H9 (cell line): ENCODE data around the gene SEMA4A. TPM values are rescaled to one million over a fixed set of nuclear protein-coding genes. Genes with fewer than 3 reads are reported as not detected.
A peak's percentile ranks its signal among the peaks of the same experiment; 100 is the strongest.

Experiments used
- DNase-seq: peaks from one replicate; pipeline ENCODE4 v3.0.0-alpha.2; 2017
- H2AFZ ChIP-seq: one replicate; pipeline ENCODE4 v1.6.1; 2013; ENCODE audit warnings: mild to moderate bottlenecking, low read length, control low read depth, moderate library complexity
- H2AK5ac ChIP-seq: 2 replicates; pipeline ENCODE4 v1.6.1; 2013; ENCODE audit warnings: low read length, control low read depth, mixed read lengths; ENCODE audit not compliant: insufficient read length
- H2BK120ac ChIP-seq: one replicate; pipeline ENCODE4 v1.6.1; 2013; ENCODE audit warnings: low read depth, mild to moderate bottlenecking, low read length, control low read depth, inconsistent platforms; ENCODE audit not compliant: poor library complexity, severe bottlenecking
- H2BK12ac ChIP-seq: 2 replicates; pipeline ENCODE4 v1.6.1; 2013; ENCODE audit warnings: low read length, control low read depth, mixed read lengths, low read depth; ENCODE audit not compliant: insufficient read length
- H2BK15ac ChIP-seq: 2 replicates; pipeline ENCODE4 v1.6.1; 2013; ENCODE audit warnings: low read depth, low read length, control low read depth
- H2BK20ac ChIP-seq: one replicate; pipeline ENCODE4 v1.6.1; 2013; ENCODE audit warnings: low read depth, mild to moderate bottlenecking, low read length, control low read depth, inconsistent platforms; ENCODE audit not compliant: poor library complexity, severe bottlenecking
- H2BK5ac ChIP-seq: 2 replicates; pipeline ENCODE4 v1.6.1; 2013; ENCODE audit warnings: low read length, control low read depth, mixed read lengths; ENCODE audit not compliant: insufficient read length
- H3K14ac ChIP-seq: 2 replicates; pipeline ENCODE4 v1.6.1; 2013; ENCODE audit warnings: low read length, control low read depth; ENCODE audit not compliant: insufficient read depth
- H3K18ac ChIP-seq: 2 replicates; pipeline ENCODE4 v1.6.1; 2013; ENCODE audit warnings: low read depth, mild to moderate bottlenecking, mixed read lengths, low read length, control low read depth; ENCODE audit not compliant: insufficient read length
- H3K23ac ChIP-seq: 2 replicates; pipeline ENCODE4 v1.6.1; 2013; ENCODE audit warnings: low read length, control low read depth, mixed read lengths, low read depth; ENCODE audit not compliant: insufficient read length
- H3K23me2 ChIP-seq: 2 replicates; pipeline ENCODE4 v1.6.1; 2013; ENCODE audit warnings: low read depth, mild to moderate bottlenecking, mixed read lengths, low read length, control low read depth; ENCODE audit not compliant: insufficient read length, poor library complexity, severe bottlenecking
- H3K27ac ChIP-seq: 2 replicates; pipeline ENCODE4 v1.5.1; 2013; ENCODE audit warnings: low read length, control low read depth, mixed read lengths, low read depth; ENCODE audit not compliant: insufficient read length
- H3K27me3 ChIP-seq: 2 replicates; pipeline ENCODE4 v1.6.1; 2013; ENCODE audit warnings: low read length, control low read depth, inconsistent platforms; ENCODE audit not compliant: insufficient read depth
- H3K4ac ChIP-seq: 2 replicates; pipeline ENCODE4 v1.6.1; 2013; ENCODE audit warnings: low read depth, mild to moderate bottlenecking, control low read depth, inconsistent platforms, low read length, moderate library complexity
- H3K4me1 ChIP-seq: 2 replicates; pipeline ENCODE4 v1.6.1; 2013; ENCODE audit warnings: low read length, control low read depth, inconsistent platforms; ENCODE audit not compliant: insufficient read depth
- H3K4me2 ChIP-seq: 2 replicates; pipeline ENCODE4 v1.6.1; 2013; ENCODE audit warnings: low read length, control low read depth, mixed read lengths; ENCODE audit not compliant: insufficient read length, insufficient read depth
- H3K56ac ChIP-seq: 2 replicates; pipeline ENCODE4 v1.6.1; 2013; ENCODE audit warnings: low read depth, mild to moderate bottlenecking, mixed read lengths, low read length, control low read depth; ENCODE audit not compliant: insufficient read length
- H3K79me1 ChIP-seq: 2 replicates; pipeline ENCODE4 v1.6.1; 2013; ENCODE audit warnings: low read depth, mild to moderate bottlenecking, moderate library complexity, low read length, control low read depth, inconsistent platforms; ENCODE audit not compliant: insufficient read depth, poor library complexity, severe bottlenecking
- H3K79me2 ChIP-seq: 2 replicates; pipeline ENCODE4 v1.6.1; 2013; ENCODE audit warnings: low read length, control low read depth, inconsistent platforms; ENCODE audit not compliant: insufficient read depth
- H3K9ac ChIP-seq: 2 replicates; pipeline ENCODE4 v1.6.1; 2013; ENCODE audit warnings: low read length, control low read depth, mixed read lengths; ENCODE audit not compliant: insufficient read length; ENCODE audit errors: extremely low read depth
- H3K9me3 ChIP-seq: one replicate; pipeline ENCODE4 v1.6.1; 2013; ENCODE audit warnings: low read depth, low read length, inconsistent platforms; ENCODE audit not compliant: control insufficient read depth
- H3T11ph ChIP-seq: one replicate; pipeline ENCODE4 v1.6.1; 2013; ENCODE audit warnings: mild to moderate bottlenecking, low read length, control low read depth, inconsistent platforms
- H4K20me1 ChIP-seq: one replicate; pipeline ENCODE4 v1.6.1; 2013; ENCODE audit not compliant: control insufficient read depth, insufficient read length, insufficient read depth
- H4K5ac ChIP-seq: 2 replicates; pipeline ENCODE4 v1.6.1; 2013; ENCODE audit warnings: low read depth, mild to moderate bottlenecking, mixed read lengths, low read length, control low read depth; ENCODE audit not compliant: insufficient read length
- H4K8ac ChIP-seq: replicated peaks from 2 replicates; pipeline ENCODE4 v1.6.1; 2013; ENCODE audit warnings: low read length, control low read depth, mixed read lengths, low read depth; ENCODE audit not compliant: insufficient read length
- H4K91ac ChIP-seq: 2 replicates; pipeline ENCODE4 v1.6.1; 2013; ENCODE audit warnings: low read depth, mild to moderate bottlenecking, moderate library complexity, mixed read lengths, low read length, control low read depth; ENCODE audit not compliant: insufficient read length
- H3K27ac Mint-ChIP-seq, 3 experiments: 2 replicates in 2 of 3; 3 replicates in 1 of 3; pipeline ENCODE4 v1.8.0; 2020 to 2021; ENCODE audit warnings: mixed read lengths in 3 of 3, mild to moderate bottlenecking in 1 of 3, moderate library complexity in 1 of 3
- H3K27me3 Mint-ChIP-seq: 2 replicates; pipeline ENCODE4 v1.8.0; 2021; ENCODE audit warnings: low read depth, mild to moderate bottlenecking, moderate library complexity, mixed read lengths
- H3K36me3 Mint-ChIP-seq, 3 experiments: 2 replicates in 2 of 3; 3 replicates in 1 of 3; pipeline ENCODE4 v1.8.0; 2020 to 2021; ENCODE audit warnings: low read depth in 3 of 3, mixed read lengths in 3 of 3; ENCODE audit not compliant: insufficient read depth in 1 of 3
- H3K4me1 Mint-ChIP-seq, 2 experiments: 2 replicates each; pipeline ENCODE4 v1.8.0; 2020; ENCODE audit warnings: mixed read lengths in 2 of 2
- H3K4me3 Mint-ChIP-seq, 2 experiments: 2 replicates in 1 of 2; 3 replicates in 1 of 2; pipeline ENCODE4 v1.8.0; 2020 to 2021; ENCODE audit warnings: mild to moderate bottlenecking in 2 of 2, mixed read lengths in 2 of 2, moderate library complexity in 1 of 2
- H3K9me3 Mint-ChIP-seq, 2 experiments: 2 replicates in 1 of 2; 3 replicates in 1 of 2; pipeline ENCODE4 v1.8.0; 2020; ENCODE audit warnings: mild to moderate bottlenecking in 2 of 2, mixed read lengths in 2 of 2, moderate library complexity in 1 of 2
- CTCF ChIP-seq: fragments of 200-600 bp; sonication (generic); conservative IDR thresholded peaks from 3 replicates; pipeline ENCODE4 v1.8.0; 2021; ENCODE audit warnings: antibody characterized with exemption, mild to moderate bottlenecking
- WGBS: extraction: QIAGEN DNeasy Blood & Tissue Kit; methylation state at CpG from one replicate; pipeline ENCODE4 v1.1.7; 2013; ENCODE audit warnings: missing lambda C conversion rate, low lambda C conversion rate, mixed read lengths; ENCODE audit not compliant: insufficient read length; ENCODE audit errors: extremely low coverage; 5-methylcytosine and 5-hydroxymethylcytosine counted together
- total RNA-seq: library from RNA; stranded (reverse); gene quantifications from 2 replicates; pipeline ENCODE4 v1.2.1, GENCODE V29; 2021

The SEMA4A gene
- total RNA-seq, 1 experiment from 2014 or later = 11.1 TPM

GRCh38 chr1:156112276-156113137 lies 40.9 kb upstream of the SEMA4A start:
- no peak overlapping the region for H3K4me2 ChIP-seq
- Mint-ChIP-seq H3K4me1 (peaks cover 31 to 48% of the 10 kb centered on the region in 2 experiments), H3K36me3 (peaks cover 0 to 2% (median 0%) of the 10 kb centered on the region in 3 experiments; a peak in 1 of 7 replicates)

More at GRCh38 chr1:156112276-156113137, 40.9 kb upstream of the SEMA4A start:
- Histone ChIP-seq H3T11ph (no peak overlapping the region), H3K9me3 (no peaks in the 10 kb centered on the region), H3K27ac (no peak overlapping the region), H3K79me1 (no peaks in the 10 kb centered on the region), H4K20me1 (no peaks in the 10 kb centered on the region), H2BK12ac (peak overlapping the region; percentile 8), H3K4ac (no peak overlapping the region), H3K4me1 (0 out of 2 replicates have a peak, but pooled peaks cover under 1% of the 10 kb centered on the region), H2BK120ac (no peak overlapping the region), H2AK5ac (no peak overlapping the region), H4K5ac (no peak overlapping the region), H4K8ac (no peak overlapping the region), H3K9ac (no peak overlapping the region), H3K14ac (no peak overlapping the region), H3K18ac (no peak overlapping the region), H3K23me2 (peaks cover 13% of the 10 kb centered on the region), H2BK15ac (no peak overlapping the region), H2BK5ac (no peak overlapping the region), H2BK20ac (no peak overlapping the region), H4K91ac (no peak overlapping the region), H3K79me2 (no peaks in the 10 kb centered on the region), H3K27me3 (no peaks in the 10 kb centered on the region), H3K23ac (no peak overlapping the region), H3K56ac (no peak overlapping the region), H2AFZ (no peak overlapping the region)
- H3K27me3 Mint-ChIP-seq = peaks cover 11% of the 10 kb centered on the region
- peak overlapping the region in 2 of 3 experiments; percentile 20 to 36; a peak in 1 of 7 replicates for H3K27ac Mint-ChIP-seq
- no peaks in the 10 kb centered on the region; a peak in 1 of 5 replicates for H3K9me3 Mint-ChIP-seq
- no peak for TF ChIP-seq CTCF
- WGBS = no CpG with 5 or more reads among the region's 10 CpGs
- DNase-seq = no peak
- no peak overlapping the region; a peak in 1 of 5 replicates for H3K4me3 Mint-ChIP-seq
